A549 (cell line): Measurements from ENCODE around the gene MFF. TPM values are rescaled to one million over a fixed set of nuclear protein-coding genes. Genes with fewer than 3 reads are reported as not detected.

Source experiments
- CBX2 ChIP-seq: fragments of 200-600 bp; sonication (generic); IDR thresholded peaks from 2 replicates; pipeline ENCODE4 v1.6.1; 2016; ENCODE audit warnings: low read depth, mild to moderate bottlenecking, borderline replicate concordance
- CHD2 ChIP-seq: fragments of 150-350 bp; IDR thresholded peaks from 2 replicates; pipeline ENCODE4 v1.6.1; 2014; ENCODE audit warnings: low read length; ENCODE audit not compliant: partially characterized antibody
- ELK1 ChIP-seq: fragments of 150-350 bp; IDR thresholded peaks from 2 replicates; pipeline ENCODE4 v1.6.1; 2014; ENCODE audit warnings: low read depth, mild to moderate bottlenecking, low read length
- FOXS1 ChIP-seq: fragments of 250-450 bp; sonication (Bioruptor Pico); IDR thresholded peaks from 2 replicates; pipeline ENCODE4 v1.5.0; 2020; ENCODE audit warnings: mild to moderate bottlenecking, moderate library complexity
- HEYL ChIP-seq: fragments of 250-450 bp; sonication (Bioruptor Pico); IDR thresholded peaks from 2 replicates; pipeline ENCODE4 v1.8.0; 2021; ENCODE audit warnings: mild to moderate bottlenecking, moderate library complexity
- NFE2L2 ChIP-seq: fragments of 150-350 bp; conservative IDR thresholded peaks from 2 replicates; pipeline ENCODE4 v1.6.1; 2014; ENCODE audit warnings: low read length
- PBX3 ChIP-seq: IDR thresholded peaks from 2 replicates; pipeline ENCODE4 v1.6.1; 2012
- ZNF302 ChIP-seq: fragments of 250-450 bp; sonication (Bioruptor Pico); IDR thresholded peaks from 2 replicates; pipeline ENCODE4 v1.9.0; 2021; ENCODE audit warnings: inconsistent platforms, mild to moderate bottlenecking, moderate library complexity
- polyA plus RNA-seq, 4 experiments: library from polyadenylated mRNA; depleted of rRNA in 3 of 4; stranded (reverse); fragments of >200 nt; fragmentation: RNase III in 1 of 4; extraction: RNeasy Plus Mini Kit Qiagen cat#74134 plus additional on column Dnase treatment in 1 of 4; gene quantifications; 2 replicates in 3 of 4; 3 replicates in 1 of 4; pipeline ENCODE4 v1.2.3, GENCODE V29; 2011 to 2017

Gene MFF
- polyA plus RNA-seq, 2 of the 4 experiments (the other 2 are of a cell fraction), result 135 to 252 TPM

- no peak; the same call in 1 of the 2 replicates for TF ChIP-seq PBX3
- TF ChIP-seq CBX2, result no peak
- TF ChIP-seq HEYL (CRISPR knock-in tag), result no peak
- TF ChIP-seq CHD2, result no peak
- no peak for TF ChIP-seq ZNF302 (CRISPR knock-in tag)
- TF ChIP-seq ELK1, result no peak
- no peak for TF ChIP-seq NFE2L2
- TF ChIP-seq FOXS1 (CRISPR knock-in tag), result no peak
Observed at GRCh38 chr2:227406177-227407031, 81.4 kb downstream of the MFF start (continued).

Other genes starting within 250 kb of the MFF start
- gene COL4A4, start 161.0 kb upstream of the MFF start, polyA plus RNA-seq (2011; rRNA removed), result 6.8 and 7.1 TPM in 2 replicates
- gene COL4A4, start 161.0 kb upstream of the MFF start, polyA plus RNA-seq (2017; fragmentation: RNase III; extraction: RNeasy Plus Mini Kit Qiagen cat#74134 plus additional on column Dnase treatment), result 1.4 to 2.2 TPM (median 1.7 TPM) in 3 replicates
- 6.8 and 7.4 TPM in 2 replicates for gene COL4A3, start 160.6 kb upstream of the MFF start, polyA plus RNA-seq (2011; rRNA removed)
- gene COL4A3, start 160.6 kb upstream of the MFF start, polyA plus RNA-seq (2017; fragmentation: RNase III; extraction: RNeasy Plus Mini Kit Qiagen cat#74134 plus additional on column Dnase treatment), result 1.5 to 2.1 TPM (median 1.8 TPM) in 3 replicates
- 136 and 160 TPM in 2 replicates for gene TM4SF20, start 54.1 kb downstream of the MFF start, polyA plus RNA-seq (2011; rRNA removed)
- 37.5 to 59.3 TPM (median 42.7 TPM) in 3 replicates for gene TM4SF20, start 54.1 kb downstream of the MFF start, polyA plus RNA-seq (2017; fragmentation: RNase III; extraction: RNeasy Plus Mini Kit Qiagen cat#74134 plus additional on column Dnase treatment)
- not detected in 2 replicates for gene SCYGR1, start 62.7 kb downstream of the MFF start, polyA plus RNA-seq (2011; rRNA removed)
- not detected in 3 replicates for gene SCYGR1, start 62.7 kb downstream of the MFF start, polyA plus RNA-seq (2017; fragmentation: RNase III; extraction: RNeasy Plus Mini Kit Qiagen cat#74134 plus additional on column Dnase treatment)
- 384 and 415 TPM in 2 replicates for gene AGFG1, start 146.9 kb downstream of the MFF start, polyA plus RNA-seq (2011; rRNA removed)
- gene AGFG1, start 146.9 kb downstream of the MFF start, polyA plus RNA-seq (2017; fragmentation: RNase III; extraction: RNeasy Plus Mini Kit Qiagen cat#74134 plus additional on column Dnase treatment), result 96.9 to 104 TPM (median 100 TPM) in 3 replicates